Endodermal cell (in vitro differentiated cells): ENCODE measurements around the gene LEP. TPM values are rescaled to one million over a fixed set of nuclear protein-coding genes. Genes with fewer than 3 reads are reported as not detected.

Experiments used
- DNase-seq: peaks from one replicate; pipeline ENCODE4 v3.0.0-alpha.2; 2017
- H3K27ac ChIP-seq: 2 replicates; pipeline ENCODE4 v1.5.1; 2013; ENCODE audit warnings: mild to moderate bottlenecking, low read depth, low read length, moderate library complexity
- H3K27me3 ChIP-seq: 2 replicates; pipeline ENCODE4 v1.6.1; 2013; ENCODE audit warnings: mild to moderate bottlenecking, low read length, moderate library complexity; ENCODE audit not compliant: insufficient read depth, control insufficient read depth, poor library complexity, severe bottlenecking
- H3K36me3 ChIP-seq: 2 replicates; pipeline ENCODE4 v1.7.0; 2013; ENCODE audit warnings: mild to moderate bottlenecking, low read length, moderate library complexity; ENCODE audit not compliant: control insufficient read depth, insufficient read depth
- H3K4me1 ChIP-seq: one replicate; pipeline ENCODE4 v1.7.0; 2013; ENCODE audit warnings: low read length; ENCODE audit not compliant: control insufficient read depth, insufficient read depth
- H3K4me3 ChIP-seq: 2 replicates; pipeline ENCODE4 v1.5.1; 2013; ENCODE audit warnings: mild to moderate bottlenecking, low read length, moderate library complexity
- H3K9ac ChIP-seq: 2 replicates; pipeline ENCODE4 v1.6.1; 2013; ENCODE audit warnings: mild to moderate bottlenecking, low read length, moderate library complexity; ENCODE audit not compliant: poor library complexity, severe bottlenecking; ENCODE audit errors: extremely low read depth
- H3K9me3 ChIP-seq: 2 replicates; pipeline ENCODE4 v1.6.1; 2013; ENCODE audit warnings: mild to moderate bottlenecking, low read length, moderate library complexity; ENCODE audit not compliant: control insufficient read depth
- H3K27ac Mint-ChIP-seq: 2 replicates; pipeline ENCODE4 v1.8.0; 2020; ENCODE audit warnings: mixed read lengths
- H3K27me3 Mint-ChIP-seq: 2 replicates; pipeline ENCODE4 v1.8.0; 2021; ENCODE audit warnings: mild to moderate bottlenecking, mixed read lengths; ENCODE audit not compliant: insufficient read depth
- H3K36me3 Mint-ChIP-seq: 2 replicates; pipeline ENCODE4 v1.8.0; 2020; ENCODE audit warnings: low read depth, mixed read lengths
- H3K4me1 Mint-ChIP-seq: 2 replicates; pipeline ENCODE4 v1.8.0; 2020; ENCODE audit warnings: mixed read lengths
- H3K4me3 Mint-ChIP-seq: 2 replicates; pipeline ENCODE4 v1.8.0; 2020; ENCODE audit warnings: mild to moderate bottlenecking, moderate library complexity, mixed read lengths
- H3K9me3 Mint-ChIP-seq: 2 replicates; pipeline ENCODE4 v1.8.0; 2020; ENCODE audit warnings: mild to moderate bottlenecking, mixed read lengths
- CTCF ChIP-seq: fragments of 200-600 bp; sonication (generic); conservative IDR thresholded peaks from 2 replicates; pipeline ENCODE4 v1.5.0; 2021; ENCODE audit warnings: antibody characterized with exemption, mild to moderate bottlenecking
- WGBS, 2 experiments: methylation state at CpG; one replicate each; pipeline versions ENCODE4 v1.1.5 to v1.1.7; 2013; ENCODE audit warnings: missing lambda C conversion rate in 2 of 2, mixed read lengths in 1 of 2; ENCODE audit not compliant: insufficient coverage in 1 of 2, insufficient read length in 1 of 2; 5-methylcytosine and 5-hydroxymethylcytosine counted together
- total RNA-seq, 2 donors: library from RNA; stranded (reverse); fragmentation: NEBNext Ultra II Directional in 1 of 2; extraction: Animal tissue kit (Norgen Biotek cat#: 25700) in 1 of 2; gene quantifications; 2 replicates in 1 of 2; 3 replicates in 1 of 2; pipeline ENCODE4 v1.2.1, GENCODE V29; 2021

The LEP gene
- total RNA-seq, 2 donors from 2014 or later, result not detected

GRCh38 chr7:128217967-128218652, 23.0 kb upstream of the LEP start:
- Histone ChIP-seq H3K9me3 (no peaks in the 10 kb centered on the region), H3K4me3 (no peak overlapping the region), H3K9ac (no peak overlapping the region), H3K36me3 (no peaks in the 10 kb centered on the region), H3K27me3 (peaks cover 11% of the 10 kb centered on the region), H3K4me1 (no peaks in the 10 kb centered on the region), H3K27ac (no peak overlapping the region)
- DNase-seq, result no peak
- no peak overlapping the region for H3K4me3 Mint-ChIP-seq
- H3K4me1 Mint-ChIP-seq, result peaks cover 3% of the 10 kb centered on the region
- H3K27me3 Mint-ChIP-seq, result peaks cover 74% of the 10 kb centered on the region
- 84 to 94% methylated on average over 5 to 9 of the region's 9 CpGs for WGBS, 2 experiments
- H3K27ac Mint-ChIP-seq, result no peak overlapping the region
- peak; percentile 64 for TF ChIP-seq CTCF
- H3K36me3 Mint-ChIP-seq, result no peaks in the 10 kb centered on the region
- H3K9me3 Mint-ChIP-seq, result no peaks in the 10 kb centered on the region

- TF ChIP-seq CTCF, result no peak
- Histone ChIP-seq H3K9me3 (no peaks in the 10 kb centered on the region), H3K36me3 (no peaks in the 10 kb centered on the region), H3K27ac (no peak overlapping the region), H3K27me3 (peaks cover 11% of the 10 kb centered on the region), H3K4me1 (no peaks in the 10 kb centered on the region), H3K4me3 (no peak overlapping the region), H3K9ac (no peak overlapping the region)
- Mint-ChIP-seq H3K27ac (no peak overlapping the region), H3K9me3 (no peaks in the 10 kb centered on the region), H3K4me1 (peaks cover 3% of the 10 kb centered on the region), H3K27me3 (peaks cover 66% of the 10 kb centered on the region), H3K36me3 (no peaks in the 10 kb centered on the region), H3K4me3 (no peak overlapping the region)
- no peak for DNase-seq
- 88 to 91% methylated on average over 1 to 2 of the region's 2 CpGs for WGBS, 2 experiments
These were observed 21.4 kb upstream of the LEP start for GRCh38 chr7:128219636-128220035.

GRCh38 chr7:128221929-128222403, 19.1 kb upstream of the LEP start:
- no peak overlapping the region for H3K27ac Mint-ChIP-seq
- no peak overlapping the region for H3K4me3 Mint-ChIP-seq
- H3K4me1 ChIP-seq, result no peaks in the 10 kb centered on the region
- WGBS, 2 experiments, result 86 to 100% methylated on average over 1 to 5 of the region's 5 CpGs
- no peaks in the 10 kb centered on the region for H3K36me3 Mint-ChIP-seq
- H3K9ac ChIP-seq, result no peak overlapping the region
- no peak overlapping the region for H3K27ac ChIP-seq
- H3K4me1 Mint-ChIP-seq, result peaks cover 3% of the 10 kb centered on the region
- H3K27me3 Mint-ChIP-seq, result peaks cover 67% of the 10 kb centered on the region
- peaks cover 11% of the 10 kb centered on the region for H3K27me3 ChIP-seq
- no peaks in the 10 kb centered on the region for H3K36me3 ChIP-seq
- no peak overlapping the region for H3K4me3 ChIP-seq
- no peaks in the 10 kb centered on the region for H3K9me3 ChIP-seq
- no peak for DNase-seq
- no peaks in the 10 kb centered on the region for H3K9me3 Mint-ChIP-seq
- no peak for TF ChIP-seq CTCF
